ENCODE data around the gene MIB2.

DNA sequence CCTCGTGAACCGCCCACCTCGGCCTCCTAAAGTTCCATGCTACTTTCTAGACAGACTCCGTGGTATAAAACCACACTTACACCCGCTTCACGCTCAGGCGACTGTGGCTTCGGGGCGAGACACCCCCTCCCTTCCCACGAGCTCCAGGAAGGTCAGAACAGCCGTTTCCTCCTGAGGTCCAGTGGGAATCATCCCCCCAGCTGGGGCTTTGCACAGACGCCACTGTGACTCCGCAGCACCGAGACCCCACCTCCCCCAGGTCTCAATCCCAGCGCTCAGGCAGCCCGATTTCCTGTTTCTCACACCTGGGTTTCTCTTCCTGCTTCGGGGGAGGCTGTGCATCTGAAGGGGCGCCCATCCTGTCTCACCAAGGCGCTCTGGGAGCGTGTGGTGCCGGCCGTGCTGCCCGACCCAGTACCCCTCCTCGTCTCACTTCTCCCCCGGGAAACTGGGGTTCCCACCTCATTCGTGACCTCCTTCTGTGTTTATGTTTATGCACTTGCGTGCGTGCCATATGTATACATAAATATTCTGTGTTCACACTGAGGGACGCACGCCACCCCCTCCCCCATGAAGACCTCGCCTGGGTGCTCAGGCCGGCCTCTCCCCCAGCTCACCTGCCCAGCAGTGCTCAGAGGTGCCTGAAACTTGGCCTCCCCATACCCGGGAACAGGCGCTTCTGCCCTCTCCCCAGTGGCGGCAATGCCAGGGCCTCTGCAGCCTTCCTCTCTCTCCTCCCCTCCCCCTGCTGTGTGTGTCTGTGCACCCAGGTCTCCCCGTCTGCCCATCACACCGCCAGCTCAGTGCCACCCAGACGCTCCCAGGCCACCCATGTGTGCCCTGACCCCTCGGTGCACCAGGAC, 62.6 kb downstream of the MIB2 start:
- TF ChIP-seq, protein P1, sequence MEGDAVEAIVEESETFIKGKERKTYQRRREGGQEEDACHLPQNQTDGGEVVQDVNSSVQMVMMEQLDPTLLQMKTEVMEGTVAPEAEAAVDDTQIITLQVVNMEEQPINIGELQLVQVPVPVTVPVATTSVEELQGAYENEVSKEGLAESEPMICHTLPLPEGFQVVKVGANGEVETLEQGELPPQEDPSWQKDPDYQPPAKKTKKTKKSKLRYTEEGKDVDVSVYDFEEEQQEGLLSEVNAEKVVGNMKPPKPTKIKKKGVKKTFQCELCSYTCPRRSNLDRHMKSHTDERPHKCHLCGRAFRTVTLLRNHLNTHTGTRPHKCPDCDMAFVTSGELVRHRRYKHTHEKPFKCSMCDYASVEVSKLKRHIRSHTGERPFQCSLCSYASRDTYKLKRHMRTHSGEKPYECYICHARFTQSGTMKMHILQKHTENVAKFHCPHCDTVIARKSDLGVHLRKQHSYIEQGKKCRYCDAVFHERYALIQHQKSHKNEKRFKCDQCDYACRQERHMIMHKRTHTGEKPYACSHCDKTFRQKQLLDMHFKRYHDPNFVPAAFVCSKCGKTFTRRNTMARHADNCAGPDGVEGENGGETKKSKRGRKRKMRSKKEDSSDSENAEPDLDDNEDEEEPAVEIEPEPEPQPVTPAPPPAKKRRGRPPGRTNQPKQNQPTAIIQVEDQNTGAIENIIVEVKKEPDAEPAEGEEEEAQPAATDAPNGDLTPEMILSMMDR (IDR thresholded peaks at IDR 0.05; ENCODE audit: insufficient read depth, low read length), result no peak
- TF ChIP-seq REST (IDR thresholded peaks at IDR 0.05; ENCODE audit: insufficient replicate concordance, low read depth) (no peak), SPI1 (IDR thresholded peaks at IDR 0.05; ENCODE audit: borderline replicate concordance, low read depth) (peak; percentile 15; the same call in 1 of the 2 replicates)

All from HL-60 (cell line).